ENCODE results near the gene DUS3L.
"Not testable (repeated sequence)": the region's sequence is repeated elsewhere in the genome, so short reads cannot be mapped to it uniquely, and the experiment has no call there.

Gene DUS3L

GRCh38 chr19:5774921-5775320 is 16.0 kb downstream of the DUS3L start:
- Mint-ChIP-seq H3K27ac (no peak overlapping the region), H3K4me1 (no peaks in the 10 kb centered on the region), H3K36me3 (no peaks in the 10 kb centered on the region), H3K27me3 (peaks cover 11% of the 10 kb centered on the region), H3K9me3 (no peaks in the 10 kb centered on the region), H3K4me3 (no peak overlapping the region)
- ATAC-seq, result no peak

DNA sequence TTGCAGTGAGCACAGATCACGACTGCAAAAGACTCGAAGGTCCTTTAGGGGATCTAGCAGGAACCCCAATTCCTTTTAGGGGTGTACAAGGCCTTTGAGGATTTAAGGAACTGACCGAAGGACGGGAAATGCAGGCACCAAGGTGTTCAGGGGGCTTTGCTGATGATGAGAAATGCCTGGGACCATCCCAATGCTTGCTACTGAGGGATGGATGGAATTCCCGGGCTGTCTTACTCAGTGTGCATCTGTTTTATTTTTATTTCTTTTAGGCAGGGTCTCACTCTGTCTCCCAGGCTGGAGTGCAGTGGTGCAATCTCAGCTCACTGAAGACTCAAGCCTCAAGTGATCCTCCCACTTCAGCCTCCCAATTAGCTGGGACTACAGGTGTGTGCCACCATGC is 17.7 kb downstream of the DUS3L start:
- Mint-ChIP-seq H3K27ac (no peak overlapping the region), H3K27me3 (peaks cover 11% of the 10 kb centered on the region), H3K36me3 (no peaks in the 10 kb centered on the region), H3K4me1 (no peaks in the 10 kb centered on the region), H3K4me3 (no peak overlapping the region), H3K9me3 (no peaks in the 10 kb centered on the region)
- ATAC-seq, result no peak

GRCh38 chr19:5772416-5772815 is 18.5 kb downstream of the DUS3L start:
- no peak for ATAC-seq
- Mint-ChIP-seq H3K4me3 (no peak overlapping the region), H3K36me3 (no peaks in the 10 kb centered on the region), H3K27ac (no peak overlapping the region), H3K27me3 (peaks cover 11% of the 10 kb centered on the region), H3K9me3 (no peaks in the 10 kb centered on the region), H3K4me1 (no peaks in the 10 kb centered on the region)

GRCh38 chr19:5767949-5768348 is 23.0 kb downstream of the DUS3L start:
- H3K4me1 Mint-ChIP-seq, result no peaks in the 10 kb centered on the region

DNA sequence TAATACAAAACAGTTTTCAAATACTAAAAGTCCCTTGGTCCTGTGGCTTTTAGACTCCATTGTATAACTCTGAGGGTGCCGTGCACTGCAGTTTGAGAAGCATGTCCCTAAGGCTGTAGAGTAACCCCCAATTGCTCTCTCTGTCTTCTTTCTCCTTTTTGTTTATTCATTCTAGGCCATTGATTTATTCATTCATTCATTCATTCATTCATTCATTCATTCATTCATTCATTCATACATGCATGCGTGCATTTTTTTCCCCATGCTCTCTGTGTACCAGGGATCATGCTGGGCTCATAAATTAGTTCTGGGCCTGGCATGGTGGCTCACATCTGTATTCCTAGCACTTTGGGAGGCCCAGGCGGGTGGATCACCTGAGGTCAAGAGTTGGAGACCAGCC is 25.7 kb downstream of the DUS3L start:
- Mint-ChIP-seq H3K4me1 (no peaks in the 10 kb centered on the region), H3K9me3 (peaks cover 8% of the 10 kb centered on the region), H3K36me3 (no peaks in the 10 kb centered on the region), H3K4me3 (no peak overlapping the region), H3K27ac (no peak overlapping the region), H3K27me3 (peaks cover 11% of the 10 kb centered on the region)
- ATAC-seq, result no peak

More at GRCh38 chr19:5767949-5768348, 23.0 kb downstream of the DUS3L start:
- Mint-ChIP-seq H3K9me3 (peaks cover under 1% of the 10 kb centered on the region), H3K27me3 (peaks cover 10% of the 10 kb centered on the region), H3K27ac (no peak overlapping the region), H3K4me3 (no peak overlapping the region), H3K36me3 (no peaks in the 10 kb centered on the region)
- no peak for ATAC-seq

DNA sequence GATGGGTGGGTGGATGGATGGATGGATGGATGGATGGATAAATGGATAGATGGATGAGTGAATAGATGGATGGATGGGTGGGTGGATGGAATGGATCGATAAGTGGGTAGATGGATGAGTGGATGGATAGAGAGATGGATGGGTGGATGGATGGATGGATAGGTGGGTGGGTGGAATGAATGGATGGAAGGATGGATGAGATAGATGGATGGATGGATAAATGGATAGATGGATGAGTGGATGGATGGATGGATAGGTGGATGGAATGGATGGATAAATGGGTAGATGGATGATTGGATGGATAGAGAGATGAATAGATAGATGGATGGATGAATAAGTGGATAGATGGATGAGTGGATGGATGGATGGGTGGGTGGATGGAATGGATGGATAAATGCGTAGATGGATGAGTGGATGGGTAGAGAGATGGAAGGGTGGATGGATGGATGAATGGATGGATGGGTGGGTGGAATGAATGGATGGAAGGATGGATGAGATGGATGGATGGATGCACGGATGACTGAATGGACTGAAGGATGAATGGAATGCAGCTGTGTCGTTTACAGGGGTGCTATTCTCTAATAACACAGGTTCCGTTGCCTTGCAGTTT is 28.2 kb downstream of the DUS3L start:
- Mint-ChIP-seq H3K27me3 (peaks cover 19% of the 10 kb centered on the region), H3K9me3 (peaks cover 8% of the 10 kb centered on the region), H3K36me3 (no peaks in the 10 kb centered on the region), H3K4me3 (no peak overlapping the region), H3K4me1 (no peaks in the 10 kb centered on the region), H3K27ac (no peak overlapping the region)
- ATAC-seq, result no peak

DNA sequence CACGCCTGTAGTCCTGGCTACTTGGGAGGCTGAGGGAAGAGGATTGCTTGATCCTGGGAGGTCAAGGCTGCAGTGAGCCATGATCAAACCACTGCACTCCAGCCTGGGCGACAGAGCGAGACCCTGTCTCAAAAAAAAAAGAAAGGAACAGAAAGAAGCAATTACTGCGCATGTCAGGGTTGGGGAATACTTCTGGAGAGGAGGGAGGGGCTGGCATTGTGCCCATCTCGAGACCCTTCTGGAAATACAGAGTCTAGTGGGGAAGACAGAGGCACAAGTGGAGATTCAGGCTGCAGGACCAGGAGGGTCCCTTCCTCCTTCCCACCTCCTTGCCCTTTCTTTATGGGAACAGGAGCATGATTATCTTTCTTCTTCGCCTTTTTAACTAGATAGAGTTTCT is 37.2 kb downstream of the DUS3L start:
- Mint-ChIP-seq H3K36me3 (no peaks in the 10 kb centered on the region), H3K9me3 (no peaks in the 10 kb centered on the region), H3K4me1 (no peaks in the 10 kb centered on the region), H3K27me3 (peaks cover 43% of the 10 kb centered on the region), H3K27ac (no peak overlapping the region), H3K4me3 (no peak overlapping the region)
- ATAC-seq, result no peak

GRCh38 chr19:5751709-5752108 is 39.3 kb downstream of the DUS3L start:
- Mint-ChIP-seq H3K36me3 (no peaks in the 10 kb centered on the region), H3K4me3 (no peak overlapping the region), H3K27me3 (peaks cover 33% of the 10 kb centered on the region), H3K4me1 (no peaks in the 10 kb centered on the region), H3K27ac (no peak overlapping the region), H3K9me3 (no peaks in the 10 kb centered on the region)
- ATAC-seq, result no peak

DNA sequence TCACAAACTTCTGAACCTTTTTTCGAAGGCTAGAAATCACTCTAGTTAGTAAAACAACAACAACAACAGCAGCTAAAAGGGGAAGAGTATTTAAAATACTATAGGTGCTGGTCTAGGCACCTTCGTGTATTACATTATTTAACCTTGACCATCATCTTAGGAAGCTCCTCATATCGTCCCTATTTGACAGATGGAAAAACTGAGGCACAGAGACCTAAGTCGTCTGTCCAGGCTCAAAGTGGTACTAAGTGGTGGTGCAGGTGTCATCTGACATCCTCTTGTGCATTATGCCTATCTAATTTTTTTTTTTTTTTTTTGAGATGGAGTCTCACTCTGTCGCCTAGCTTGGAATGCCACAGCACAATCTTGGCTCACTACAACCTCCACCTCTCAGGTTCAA is 41.5 kb downstream of the DUS3L start:
- H3K4me1 Mint-ChIP-seq, result no peaks in the 10 kb centered on the region
- H3K4me3 Mint-ChIP-seq, result no peak overlapping the region
- no peak overlapping the region for H3K27ac Mint-ChIP-seq
- ATAC-seq, result no peak
- no peaks in the 10 kb centered on the region for H3K9me3 Mint-ChIP-seq
- peaks cover 24% of the 10 kb centered on the region for H3K27me3 Mint-ChIP-seq
- H3K36me3 Mint-ChIP-seq, result no peaks in the 10 kb centered on the region

- H3K4me1 Mint-ChIP-seq, H3K27ac Mint-ChIP-seq, ATAC-seq, H3K4me3 Mint-ChIP-seq, H3K9me3 Mint-ChIP-seq, H3K36me3 Mint-ChIP-seq: not testable (repeated sequence)
- H3K27me3 Mint-ChIP-seq, result peaks cover 18% of the 10 kb centered on the region
Observed at GRCh38 chr19:5748920-5749319, 42.0 kb downstream of the DUS3L start.

- H3K27me3 Mint-ChIP-seq, H3K36me3 Mint-ChIP-seq, ATAC-seq, H3K4me1 Mint-ChIP-seq, H3K4me3 Mint-ChIP-seq, H3K27ac Mint-ChIP-seq, H3K9me3 Mint-ChIP-seq: not testable (repeated sequence)
Observed at GRCh38 chr19:5744999-5745398, 46.0 kb downstream of the DUS3L start.

- H3K27me3 Mint-ChIP-seq, result no peaks in the 10 kb centered on the region
- peaks cover 6% of the 10 kb centered on the region for H3K9me3 Mint-ChIP-seq
- H3K4me3 Mint-ChIP-seq, result no peak overlapping the region
- H3K36me3 Mint-ChIP-seq, result no peaks in the 10 kb centered on the region
- ATAC-seq, result no peak
- H3K4me1 Mint-ChIP-seq, result no peaks in the 10 kb centered on the region
- no peak overlapping the region for H3K27ac Mint-ChIP-seq
Observed at GRCh38 chr19:5743630-5744029, 47.3 kb downstream of the DUS3L start.

DNA sequence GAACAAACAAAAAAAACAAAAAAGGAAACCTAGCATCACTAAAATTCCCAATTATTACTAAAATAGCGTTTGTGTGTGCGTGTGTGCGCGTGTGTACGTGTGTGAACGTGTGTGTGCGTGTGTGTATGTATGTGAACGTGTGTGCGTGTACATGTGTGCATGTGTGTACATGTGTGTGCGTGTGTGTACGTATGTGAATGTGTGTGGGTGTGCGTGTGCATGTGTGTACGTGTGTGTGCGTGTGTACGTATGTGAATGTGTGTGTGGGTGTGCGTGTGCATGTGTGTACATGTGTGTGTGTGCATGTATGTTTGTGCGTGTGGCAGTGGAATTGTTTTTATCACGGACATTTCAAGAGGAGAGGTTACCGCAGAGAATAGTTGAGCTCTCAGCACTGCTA is 48.9 kb downstream of the DUS3L start:
- Mint-ChIP-seq H3K4me3 (no peak overlapping the region), H3K4me1 (no peaks in the 10 kb centered on the region), H3K36me3 (no peaks in the 10 kb centered on the region), H3K27ac (no peak overlapping the region), H3K9me3 (peaks cover 6% of the 10 kb centered on the region), H3K27me3 (no peaks in the 10 kb centered on the region)
- ATAC-seq, result no peak

DNA sequence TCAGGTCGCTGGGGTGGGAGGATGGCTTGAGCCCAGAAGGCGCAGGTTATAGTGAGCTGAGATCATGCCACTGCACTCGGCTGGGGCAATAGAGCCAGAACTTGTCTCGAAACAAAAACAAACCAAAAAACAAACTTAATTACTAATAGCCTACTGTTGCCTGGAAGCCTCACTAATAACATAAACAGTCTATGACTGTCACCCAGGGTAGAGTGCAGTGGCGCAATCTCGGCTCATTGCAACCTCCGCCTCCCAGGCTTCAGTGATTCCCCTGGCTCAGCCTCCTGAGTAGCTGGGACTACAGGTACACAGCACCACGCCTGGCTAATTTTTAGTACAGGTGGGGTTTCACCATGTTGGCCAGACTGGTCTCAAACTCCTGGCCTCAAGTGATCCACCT is 52.5 kb downstream of the DUS3L start:
- Mint-ChIP-seq H3K36me3 (no peaks in the 10 kb centered on the region), H3K27ac (no peak overlapping the region), H3K27me3 (peaks cover 7% of the 10 kb centered on the region), H3K9me3 (peaks cover 6% of the 10 kb centered on the region), H3K4me1 (no peaks in the 10 kb centered on the region), H3K4me3 (no peak overlapping the region)
- no peak for ATAC-seq
